ENCODE measurements around the gene PCDHA6.
"Not testable (repeated sequence)": the region's sequence is repeated elsewhere in the genome, so short reads cannot be mapped to it uniquely, and the experiment has no call there.

PCDHA6 gene

GRCh38 chr5:140787849-140788504 is 39.8 kb upstream of the PCDHA6 start:
- H3K9me2 ChIP-seq (replicated peaks; ENCODE audit: insufficient read depth, low read length); H3K9me3 ChIP-seq (ENCODE audit: insufficient read depth, low read length); H3K4me3 ChIP-seq (ENCODE audit: insufficient read depth, low read length, poor library complexity, severe bottlenecking); H2AFZ ChIP-seq (ENCODE audit: low read depth, low read length, severe bottlenecking); H3K27me3 ChIP-seq (ENCODE audit: low read length); H3K36me3 ChIP-seq (ENCODE audit: low read length); H3K27ac ChIP-seq (ENCODE audit: low read depth, low read length); H4K20me1 ChIP-seq (ENCODE audit: low read depth, low read length); H3K4me2 ChIP-seq (ENCODE audit: low read depth, low read length, poor library complexity, severe bottlenecking); H3K9ac ChIP-seq (ENCODE audit: low read length); H3K79me2 ChIP-seq (ENCODE audit: insufficient read depth, low read length); H3F3A ChIP-seq (ENCODE audit: insufficient read depth): not testable (repeated sequence)

DNA sequence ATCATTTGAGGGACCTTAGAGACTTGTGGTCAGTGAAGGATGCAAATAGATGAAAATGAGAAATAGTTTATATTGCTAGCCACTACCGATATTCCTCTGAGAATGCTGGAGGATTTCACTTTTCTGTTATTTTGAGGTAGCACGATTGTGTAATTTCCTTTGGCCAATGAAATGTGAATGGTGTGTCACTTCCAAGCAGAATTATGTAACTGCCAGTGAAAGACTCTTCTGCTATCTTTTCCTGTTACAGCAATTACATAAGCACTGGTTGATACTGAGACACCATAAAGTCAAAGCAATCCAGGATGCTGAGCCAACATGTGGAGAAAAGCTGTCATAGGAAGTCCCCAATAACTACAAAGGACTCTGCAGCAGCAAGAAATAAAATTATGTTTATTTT is 36.7 kb upstream of the PCDHA6 start:
- Histone ChIP-seq H3K79me2 (ENCODE audit: insufficient read depth, low read length) (no peaks in the 10 kb centered on the region), H3K4me3 (ENCODE audit: insufficient read depth, low read length, poor library complexity, severe bottlenecking) (no peak overlapping the region), H3K36me3 (ENCODE audit: low read length) (no peaks in the 10 kb centered on the region), H3K27me3 (ENCODE audit: low read length) (no peaks in the 10 kb centered on the region), H3K9me2 (replicated peaks; ENCODE audit: insufficient read depth, low read length) (no peaks in the 10 kb centered on the region), H3F3A (ENCODE audit: insufficient read depth) (no peaks in the 10 kb centered on the region), H3K9me3 (ENCODE audit: insufficient read depth, low read length) (no peaks in the 10 kb centered on the region), H3K4me2 (ENCODE audit: low read depth, low read length, poor library complexity, severe bottlenecking) (no peak overlapping the region), H3K9ac (ENCODE audit: low read length) (no peak overlapping the region), H3K27ac (ENCODE audit: low read depth, low read length) (no peak overlapping the region), H2AFZ (ENCODE audit: low read depth, low read length, severe bottlenecking) (no peak overlapping the region), H4K20me1 (ENCODE audit: low read depth, low read length) (no peaks in the 10 kb centered on the region)
- TF ChIP-seq CTCF (IDR thresholded peaks at IDR 0.05; ENCODE audit: insufficient read depth, low read length, poor library complexity, severe bottlenecking) = no peak
- no peak for TF ChIP-seq EZH2phosphoT487 (conservative IDR thresholded peaks at IDR 0.05; ENCODE audit: low read length)

DNA sequence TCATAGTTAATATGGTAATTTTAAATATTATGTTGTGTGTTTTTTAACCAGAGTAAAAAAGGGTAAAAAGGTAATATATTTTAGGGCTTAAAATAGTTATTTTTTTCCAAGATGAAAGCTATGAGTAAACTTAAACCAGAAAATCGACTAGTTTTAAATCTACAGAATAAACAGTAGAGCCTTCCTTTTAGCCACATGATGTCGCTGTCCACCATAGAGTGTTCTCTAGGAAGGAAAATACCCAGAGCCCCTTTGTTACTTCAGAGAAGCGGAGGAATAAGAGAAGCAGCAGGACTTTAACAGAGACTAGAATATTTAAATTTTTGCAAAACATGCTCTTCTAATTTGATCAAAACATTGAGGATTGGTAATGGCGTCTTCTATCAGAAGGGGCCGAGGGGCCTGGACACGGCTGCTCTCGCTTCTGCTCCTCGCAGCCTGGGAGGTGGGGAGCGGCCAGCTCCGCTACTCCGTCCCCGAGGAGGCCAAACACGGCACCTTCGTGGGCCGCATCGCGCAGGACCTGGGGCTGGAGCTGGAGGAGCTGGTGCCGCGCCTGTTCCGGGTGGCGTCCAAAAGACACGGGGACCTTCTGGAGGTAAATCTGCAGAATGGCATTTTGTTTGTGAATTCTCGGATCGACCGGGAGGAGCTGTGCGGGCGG is 33.0 kb upstream of the PCDHA6 start, which contains the start of gene PCDHA2:
PCDHA2 (plus strand) TSS at position 258 of the 664 bp plus-strand sequence.
- Histone ChIP-seq H3K9me2 (replicated peaks; ENCODE audit: insufficient read depth, low read length) (no peaks in the 10 kb centered on the region), H3K9ac (ENCODE audit: low read length) (no peak within 1 kb of the TSS), H3K4me2 (ENCODE audit: low read depth, low read length, poor library complexity, severe bottlenecking) (no peak within 1 kb of the TSS), H3K36me3 (ENCODE audit: low read length) (no peaks in the 10 kb centered on the region), H3K79me2 (ENCODE audit: insufficient read depth, low read length) (no peaks in the 10 kb centered on the region), H2AFZ (ENCODE audit: low read depth, low read length, severe bottlenecking) (no peak within 1 kb of the TSS), H3K27ac (ENCODE audit: low read depth, low read length) (no peak within 1 kb of the TSS), H3K9me3 (ENCODE audit: insufficient read depth, low read length) (no peaks in the 10 kb centered on the region), H3F3A (ENCODE audit: insufficient read depth) (no peaks in the 10 kb centered on the region), H3K4me3 (ENCODE audit: insufficient read depth, low read length, poor library complexity, severe bottlenecking) (no peak within 1 kb of the TSS), H3K27me3 (ENCODE audit: low read length) (no peaks in the 10 kb centered on the region), H4K20me1 (ENCODE audit: low read depth, low read length) (no peaks in the 10 kb centered on the region)
- no peak for TF ChIP-seq EZH2phosphoT487 (conservative IDR thresholded peaks at IDR 0.05; ENCODE audit: low read length)
- no peak for TF ChIP-seq CTCF (IDR thresholded peaks at IDR 0.05; ENCODE audit: insufficient read depth, low read length, poor library complexity, severe bottlenecking)

DNA sequence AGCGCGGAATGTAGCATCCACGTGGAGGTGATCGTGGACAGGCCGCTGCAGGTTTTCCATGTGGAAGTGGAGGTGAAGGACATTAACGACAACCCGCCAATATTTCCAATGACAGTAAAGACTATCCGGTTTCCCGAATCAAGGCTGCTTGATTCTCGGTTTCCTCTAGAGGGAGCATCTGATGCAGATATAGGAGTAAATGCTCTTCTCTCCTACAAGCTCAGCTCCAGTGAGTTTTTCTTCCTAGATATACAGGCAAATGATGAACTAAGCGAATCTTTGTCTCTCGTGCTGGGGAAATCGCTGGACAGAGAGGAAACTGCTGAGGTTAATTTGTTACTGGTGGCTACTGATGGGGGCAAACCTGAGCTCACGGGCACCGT is 32.5 kb upstream of the PCDHA6 start:
- no peak overlapping the region for H3K4me3 ChIP-seq (ENCODE audit: insufficient read depth, low read length, poor library complexity, severe bottlenecking)
- no peak for TF ChIP-seq EZH2phosphoT487 (conservative IDR thresholded peaks at IDR 0.05; ENCODE audit: low read length)
- no peak for TF ChIP-seq CTCF (IDR thresholded peaks at IDR 0.05; ENCODE audit: insufficient read depth, low read length, poor library complexity, severe bottlenecking)
- no peaks in the 10 kb centered on the region for H3K79me2 ChIP-seq (ENCODE audit: insufficient read depth, low read length)
- no peaks in the 10 kb centered on the region for H3K27me3 ChIP-seq (ENCODE audit: low read length)
- no peaks in the 10 kb centered on the region for H3F3A ChIP-seq (ENCODE audit: insufficient read depth)
- no peak overlapping the region for H3K4me2 ChIP-seq (ENCODE audit: low read depth, low read length, poor library complexity, severe bottlenecking)
- H4K20me1 ChIP-seq (ENCODE audit: low read depth, low read length) = no peaks in the 10 kb centered on the region
- H3K9me3 ChIP-seq (ENCODE audit: insufficient read depth, low read length) = no peaks in the 10 kb centered on the region
- no peaks in the 10 kb centered on the region for H3K36me3 ChIP-seq (ENCODE audit: low read length)
- H3K9ac ChIP-seq (ENCODE audit: low read length) = no peak overlapping the region
- no peaks in the 10 kb centered on the region for H3K9me2 ChIP-seq (replicated peaks; ENCODE audit: insufficient read depth, low read length)
- no peak overlapping the region for H3K27ac ChIP-seq (ENCODE audit: low read depth, low read length)
- no peak overlapping the region for H2AFZ ChIP-seq (ENCODE audit: low read depth, low read length, severe bottlenecking)

DNA sequence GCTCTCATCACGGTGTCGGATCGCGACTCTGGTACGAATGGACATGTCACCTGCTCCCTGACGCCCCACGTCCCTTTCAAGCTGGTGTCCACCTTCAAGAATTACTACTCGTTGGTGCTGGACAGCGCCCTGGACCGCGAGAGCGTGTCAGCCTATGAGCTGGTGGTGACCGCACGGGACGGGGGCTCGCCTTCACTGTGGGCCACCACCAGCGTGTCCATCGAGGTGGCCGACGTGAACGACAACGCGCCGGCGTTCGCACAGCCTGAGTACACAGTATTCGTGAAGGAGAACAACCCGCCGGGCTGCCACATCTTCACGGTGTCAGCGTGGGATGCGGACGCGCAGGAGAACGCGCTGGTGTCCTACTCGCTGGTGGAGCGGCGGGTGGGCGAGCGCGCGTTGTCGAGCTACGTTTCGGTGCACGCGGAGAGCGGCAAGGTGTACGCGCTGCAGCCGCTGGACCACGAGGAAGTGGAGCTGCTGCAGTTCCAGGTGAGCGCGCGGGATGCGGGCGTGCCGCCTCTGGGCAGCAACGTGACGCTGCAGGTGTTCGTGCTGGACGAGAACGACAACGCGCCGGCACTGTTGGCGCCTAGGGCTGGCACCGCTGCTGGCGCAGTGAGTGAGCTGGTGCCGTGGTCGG is 31.6 kb upstream of the PCDHA6 start:
- H3K4me2 ChIP-seq (ENCODE audit: low read depth, low read length, poor library complexity, severe bottlenecking); H3K9me3 ChIP-seq (ENCODE audit: insufficient read depth, low read length); H3K27ac ChIP-seq (ENCODE audit: low read depth, low read length); H2AFZ ChIP-seq (ENCODE audit: low read depth, low read length, severe bottlenecking); H3F3A ChIP-seq (ENCODE audit: insufficient read depth); H3K9ac ChIP-seq (ENCODE audit: low read length); H3K9me2 ChIP-seq (replicated peaks; ENCODE audit: insufficient read depth, low read length); H3K36me3 ChIP-seq (ENCODE audit: low read length); H3K27me3 ChIP-seq (ENCODE audit: low read length); H3K79me2 ChIP-seq (ENCODE audit: insufficient read depth, low read length); H4K20me1 ChIP-seq (ENCODE audit: low read depth, low read length); H3K4me3 ChIP-seq (ENCODE audit: insufficient read depth, low read length, poor library complexity, severe bottlenecking): not testable (repeated sequence)

Measured in SU-DHL-6 (cell line).